ENCODE measurements around the gene MSH5.

DNA sequence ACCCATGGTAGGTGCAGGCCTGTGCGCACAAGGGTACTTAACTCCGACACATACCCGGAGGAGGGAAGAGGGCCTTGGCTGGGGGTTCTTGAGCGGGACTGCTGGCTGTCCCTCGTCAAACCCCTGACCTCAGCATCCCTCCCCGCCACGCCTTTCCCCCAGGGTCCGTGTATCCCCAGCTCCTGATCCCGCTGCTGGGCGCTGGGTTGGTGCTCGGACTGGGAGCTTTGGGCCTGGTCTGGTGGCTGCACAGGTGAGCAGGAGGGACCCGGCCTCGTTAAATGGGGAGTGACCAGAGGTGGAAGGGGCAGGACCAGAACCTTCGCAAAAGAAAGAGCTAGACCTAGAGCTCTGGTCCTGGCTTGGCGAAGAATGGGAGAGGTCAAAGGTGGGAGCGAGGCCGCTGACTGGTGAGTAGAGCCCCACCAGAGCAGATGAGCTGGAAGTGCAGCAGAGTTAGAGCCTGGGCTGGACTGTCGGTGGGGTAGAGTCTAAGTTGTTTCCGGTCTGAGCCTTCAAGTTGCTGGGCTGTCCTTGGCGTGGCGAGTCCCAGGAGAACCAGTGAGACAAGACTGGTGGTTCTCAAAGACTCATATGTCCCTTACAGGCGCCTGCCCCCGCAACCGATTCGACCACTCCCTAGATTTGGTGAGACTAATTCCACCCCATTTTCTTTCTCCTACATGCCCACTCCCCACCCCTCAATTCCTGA, 15.7 kb upstream of the MSH5 start:
- TF ChIP-seq POLR2A (IDR thresholded peaks at IDR 0.05; ENCODE audit: low read depth, low read length): no peak
- no peak for TF ChIP-seq POLR2AphosphoS5 (IDR thresholded peaks at IDR 0.05; ENCODE audit: low read depth, low read length)

Data from GM12891 (cell line).